SIG-M5 treated with dmso at 0.1 percent for 504 hours (cell line): ENCODE data around the gene CCDC169.
"Not testable (repeated sequence)": the region's sequence is repeated elsewhere in the genome, so short reads cannot be mapped to it uniquely, and the experiment has no call there.

Experiments used
- DNase-seq: peaks from one replicate; lab custom pipeline; 2025; ENCODE audit not compliant: unreplicated experiment; lab: John Stamatoyannopoulos, UW

Gene CCDC169

DNA sequence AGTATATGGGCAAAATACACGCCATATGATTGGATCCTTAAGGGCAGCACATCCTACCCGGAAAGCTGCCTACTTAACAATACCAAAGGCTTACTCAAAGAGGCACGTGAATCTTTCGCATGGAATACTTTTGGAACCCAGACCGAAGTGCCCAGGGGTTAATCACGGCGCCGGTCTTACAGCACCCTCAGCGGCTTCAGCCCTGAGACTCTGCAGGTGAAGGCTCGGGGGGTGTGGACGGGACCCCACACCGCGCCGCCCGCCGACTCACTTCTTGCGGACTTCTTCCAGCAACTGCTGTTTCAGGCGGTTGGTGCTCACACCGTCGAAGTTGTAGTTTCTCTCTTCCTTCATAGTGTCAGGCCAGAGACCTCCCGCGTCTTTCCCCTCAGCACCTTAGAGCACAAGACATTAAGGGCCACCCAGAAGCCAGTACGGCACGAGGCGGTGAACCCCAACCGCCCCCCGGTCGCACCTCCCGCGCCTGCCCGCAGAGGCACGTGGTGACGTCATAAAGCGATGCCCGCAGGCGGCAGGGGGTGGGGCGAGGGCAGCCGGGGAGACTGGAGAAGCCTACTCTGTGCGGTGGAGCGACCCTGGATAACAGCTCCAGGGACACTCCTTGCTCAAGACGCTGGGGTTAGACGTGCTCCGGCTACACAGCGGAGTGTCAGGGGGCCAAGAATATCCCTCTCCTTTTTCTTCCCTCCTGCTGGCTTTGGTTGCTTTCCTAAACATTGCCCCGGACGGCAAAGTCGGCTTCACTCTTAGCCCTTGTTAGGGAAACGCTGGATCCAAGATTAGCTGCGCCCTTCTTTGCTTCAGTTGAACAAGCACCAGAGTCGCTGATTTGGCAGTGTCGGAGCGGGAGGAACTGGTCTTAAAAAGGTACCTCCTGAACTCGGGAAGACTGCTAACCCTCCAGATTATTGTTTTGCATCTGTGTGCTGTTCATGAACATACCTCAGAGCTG, at the start of gene CCDC169:
Gene CCDC169, minus strand, starts transcription at position 449 of the 973 bp plus-strand sequence. Its CDS starts 95 bp downstream, at position 354.
- DNase-seq: peak; percentile 74

DNA sequence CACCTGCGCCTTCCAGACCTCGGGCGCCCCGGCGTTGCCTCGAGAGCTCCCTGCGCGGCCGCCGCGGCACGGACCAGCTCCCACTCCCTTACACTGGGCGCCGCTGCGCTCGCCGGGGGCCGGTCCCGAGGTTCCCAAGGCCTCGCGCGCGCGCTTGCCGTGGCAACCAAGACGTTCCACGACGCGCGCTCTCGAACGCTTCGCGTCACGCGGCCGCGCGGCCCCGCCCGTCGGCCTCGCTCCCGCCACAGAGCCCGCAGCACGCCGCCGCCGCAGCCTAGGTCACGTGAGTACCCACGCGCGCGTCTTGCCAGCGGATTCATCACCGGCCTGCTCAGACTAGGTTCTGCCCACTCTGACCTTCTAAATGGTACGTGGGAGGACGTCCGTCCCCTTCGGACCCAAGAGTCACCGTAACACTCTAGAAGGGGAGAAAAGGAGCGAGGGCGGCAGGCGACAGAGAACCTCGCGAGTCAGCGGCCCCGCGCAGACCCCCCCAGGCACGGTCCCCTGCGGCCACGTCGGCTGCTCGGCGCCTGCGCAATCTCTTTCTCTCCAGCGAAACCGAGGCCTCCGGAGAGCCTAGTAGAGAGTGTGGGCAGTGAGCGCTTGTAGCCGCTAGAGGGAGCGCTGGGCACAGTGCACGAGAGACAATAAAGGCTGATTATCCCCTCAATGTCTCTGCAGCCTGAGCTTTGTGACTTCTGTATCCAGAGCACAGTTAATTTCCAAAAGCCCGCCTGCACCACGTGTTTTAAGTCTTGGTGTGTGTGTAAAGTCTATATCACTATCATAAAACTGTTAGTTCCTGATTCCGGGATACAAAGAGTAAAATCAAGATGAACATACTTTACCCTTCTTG, 48.8 kb upstream of the CCDC169 start, which contains the start of gene SPART:
Gene SPART, minus strand, starts transcription at position 173 of the 862 bp plus-strand sequence. CDS start 10,564 bp downstream, outside the sequence.
- DNase-seq: peak; percentile 97

DNA sequence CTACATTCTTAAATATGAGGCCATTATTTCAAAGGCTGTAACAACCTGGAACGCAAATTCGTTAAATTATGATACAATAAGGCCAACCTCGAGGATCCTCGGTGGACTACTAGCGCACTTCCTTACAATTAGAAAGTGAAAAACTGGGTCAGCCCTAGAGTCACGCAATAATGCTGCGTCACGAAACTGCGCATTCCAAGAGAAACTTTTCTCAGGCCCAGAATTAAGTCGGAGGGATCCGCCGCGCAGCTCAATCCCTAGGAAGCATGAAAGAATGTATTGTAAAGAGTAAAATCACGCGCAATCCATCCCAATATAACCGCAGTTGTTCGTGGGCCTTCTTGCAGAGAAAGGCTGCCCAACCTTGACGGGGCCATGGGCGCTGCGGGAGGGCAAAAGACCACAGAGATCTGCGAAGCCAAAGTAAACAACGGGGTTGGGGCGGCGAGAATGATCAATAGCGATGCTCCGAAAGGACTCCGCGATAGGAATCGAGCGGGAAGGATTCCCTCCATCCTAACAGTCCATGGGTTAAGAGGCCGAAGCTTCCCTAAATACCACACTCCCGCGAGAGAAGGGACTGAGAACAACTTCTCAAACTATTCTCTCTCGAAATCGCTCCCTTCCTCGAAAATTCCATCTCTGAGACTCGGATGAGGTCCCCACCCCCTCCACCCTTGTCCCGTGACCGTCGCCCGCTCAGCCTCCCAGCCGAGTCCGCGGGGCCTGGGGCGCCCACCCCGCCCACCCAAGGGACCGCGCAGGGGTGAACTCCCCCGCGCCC, 48.0 kb upstream of the CCDC169 start:
- DNase-seq: peak; percentile 82

DNA sequence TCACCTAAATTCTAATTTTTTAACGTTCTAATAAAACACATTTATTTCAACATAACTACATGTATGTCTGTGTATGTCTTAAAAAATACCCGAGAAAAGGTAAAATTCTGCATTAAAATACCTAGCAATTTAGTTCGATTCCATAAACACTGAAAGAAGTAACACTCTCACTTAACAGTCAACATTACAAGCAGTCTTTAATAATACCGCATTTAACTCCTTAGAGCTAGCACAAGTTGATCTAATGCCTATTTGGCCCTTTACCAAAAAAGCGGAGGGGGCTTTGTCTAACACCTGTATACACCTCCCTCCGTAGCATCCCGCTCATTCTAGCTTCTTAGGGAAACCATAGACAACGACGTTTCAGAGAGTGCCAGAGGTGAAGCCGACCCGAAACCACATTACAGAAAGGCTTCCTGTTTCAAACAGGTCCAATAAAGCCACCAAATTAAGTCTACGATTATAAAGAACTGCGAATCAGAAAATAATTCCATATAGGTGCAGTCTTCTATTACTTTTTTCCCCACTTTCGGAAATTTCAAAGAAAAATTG, 47.3 kb upstream of the CCDC169 start:
- peak; percentile 55 for DNase-seq

DNA sequence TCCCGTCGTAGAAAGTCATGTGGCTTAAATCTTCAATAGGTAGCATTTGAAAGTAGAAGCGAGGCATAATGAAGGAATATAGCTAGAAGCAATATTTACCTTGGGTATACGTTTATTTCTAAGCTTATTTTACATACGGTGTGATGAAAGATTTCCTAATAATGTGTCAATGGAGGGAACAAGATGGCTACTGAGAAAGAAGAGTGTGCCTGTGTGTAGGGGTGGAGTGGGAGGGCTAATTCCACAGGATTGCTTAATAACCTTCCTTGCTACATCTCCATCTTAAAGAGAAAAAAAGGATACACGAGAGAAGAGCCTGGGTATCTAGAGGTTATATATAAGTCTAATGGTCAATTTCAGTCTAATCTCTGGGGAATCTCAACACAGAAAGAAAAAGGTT, 46.6 kb upstream of the CCDC169 start:
- DNase-seq: peak; percentile 94

DNA sequence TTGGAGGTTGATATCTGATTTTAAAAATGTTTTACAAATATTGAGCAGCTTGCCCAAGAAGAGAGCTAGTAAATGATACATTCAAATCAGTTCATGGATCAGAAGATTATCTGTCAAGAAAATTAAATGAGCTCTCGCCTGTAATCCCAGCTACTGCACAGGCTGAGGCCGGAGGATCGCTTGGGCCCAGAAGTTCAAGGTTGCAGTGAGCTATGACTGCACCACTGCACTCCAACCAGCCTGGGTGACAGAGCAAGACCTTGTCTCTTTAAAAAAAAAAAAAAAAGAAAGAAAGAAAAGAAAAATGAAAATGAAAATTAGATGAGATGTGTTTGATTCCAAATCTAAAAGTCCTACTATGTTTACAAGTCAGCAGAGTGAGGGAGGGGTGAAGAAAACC, 46.2 kb upstream of the CCDC169 start:
- DNase-seq: no peak

DNA sequence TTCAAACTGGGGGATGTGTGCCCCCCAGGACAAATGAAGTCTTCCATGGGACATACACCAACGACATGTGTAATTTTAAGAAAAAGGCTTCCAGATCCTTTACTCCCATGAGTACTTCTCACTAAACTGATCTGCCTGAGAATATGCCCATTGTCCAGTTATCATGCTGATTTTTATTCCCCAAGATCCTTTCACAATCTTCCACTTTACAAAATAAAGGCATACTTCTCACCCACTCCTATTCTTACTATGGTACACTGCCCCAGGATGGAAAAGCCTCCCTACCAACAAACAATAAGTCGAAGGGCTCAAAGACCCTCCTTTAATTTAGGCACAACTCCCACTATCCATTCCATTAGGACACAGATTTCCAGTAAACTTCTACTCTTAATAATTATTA, 45.1 kb upstream of the CCDC169 start:
- no peak for DNase-seq

DNA sequence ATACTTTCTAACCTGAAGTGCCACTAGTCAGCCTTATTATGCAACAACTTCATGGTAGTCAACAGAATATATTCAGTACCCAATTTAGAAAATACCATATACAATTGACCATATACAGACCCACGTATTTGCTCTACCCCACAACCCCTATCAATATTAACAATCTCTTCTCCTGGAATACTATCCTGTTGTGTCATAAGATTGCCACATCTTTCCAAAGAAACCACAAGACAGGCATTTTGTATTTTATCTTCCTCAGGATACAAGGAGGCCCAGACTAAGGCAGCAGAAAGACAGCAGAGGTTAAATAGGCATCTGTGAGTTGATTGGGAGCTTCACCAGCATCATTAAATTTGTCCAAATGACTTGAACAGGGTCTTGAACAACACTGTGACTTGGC, 44.1 kb upstream of the CCDC169 start:
- peak; percentile 16 for DNase-seq

DNA sequence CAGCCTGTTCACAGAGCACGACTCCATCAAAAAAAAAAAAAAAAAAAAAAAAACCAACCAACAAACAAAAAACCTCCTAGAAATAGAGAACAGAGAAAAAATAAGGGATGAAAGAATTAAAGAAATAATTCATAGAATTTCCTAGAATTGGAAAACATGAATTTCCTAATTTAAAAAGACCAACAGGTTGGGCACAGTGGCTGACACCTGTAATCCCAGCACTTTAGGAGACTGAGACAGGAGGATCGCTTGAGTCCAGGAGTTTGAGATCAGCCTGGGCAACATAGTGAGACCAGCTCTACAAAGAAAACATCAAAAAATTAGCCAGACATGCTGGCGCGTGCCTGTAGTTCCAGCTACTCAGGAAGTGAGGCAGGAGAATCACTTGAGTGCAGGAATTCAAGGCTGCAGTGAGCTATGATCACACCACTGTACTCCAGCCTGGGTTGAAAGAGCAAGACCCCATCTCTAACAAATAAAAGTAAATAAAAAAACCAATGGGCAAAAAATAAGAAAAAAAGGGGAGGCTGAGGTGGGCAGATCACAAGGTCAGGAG, 42.1 kb upstream of the CCDC169 start:
- no peak for DNase-seq

DNA sequence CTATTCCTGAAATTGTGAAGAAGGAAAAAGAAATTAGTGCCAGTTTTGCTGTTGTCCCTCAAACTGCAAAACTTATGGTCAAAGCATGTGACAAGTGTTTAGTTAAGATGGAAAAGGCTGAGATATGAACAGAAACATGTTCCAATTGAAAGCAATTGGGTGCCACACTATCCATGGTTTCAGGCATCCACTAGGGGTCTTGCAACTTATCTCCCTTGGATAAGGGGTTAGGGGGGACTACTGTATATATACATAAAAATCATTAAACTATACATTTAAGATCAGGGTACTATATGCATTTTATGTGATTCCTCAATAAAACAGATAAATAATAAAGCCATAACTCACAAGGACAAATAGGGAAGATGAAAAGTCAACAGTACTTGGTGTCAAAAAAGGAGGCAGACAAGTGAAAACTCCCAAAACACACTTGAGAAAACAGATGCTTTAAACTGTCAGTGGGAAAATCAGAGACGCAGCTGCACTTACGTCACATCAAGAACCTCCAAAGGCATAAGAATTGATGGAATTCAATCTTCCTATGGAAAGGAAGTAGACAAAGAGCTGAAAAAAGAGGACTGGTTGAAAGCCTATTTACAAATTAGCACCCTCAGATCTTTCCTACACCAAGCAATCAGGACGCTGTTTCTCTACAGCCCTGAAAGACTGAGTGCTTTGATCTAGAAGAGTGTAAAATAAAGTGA, 40.5 kb upstream of the CCDC169 start:
- DNase-seq: no peak

DNA sequence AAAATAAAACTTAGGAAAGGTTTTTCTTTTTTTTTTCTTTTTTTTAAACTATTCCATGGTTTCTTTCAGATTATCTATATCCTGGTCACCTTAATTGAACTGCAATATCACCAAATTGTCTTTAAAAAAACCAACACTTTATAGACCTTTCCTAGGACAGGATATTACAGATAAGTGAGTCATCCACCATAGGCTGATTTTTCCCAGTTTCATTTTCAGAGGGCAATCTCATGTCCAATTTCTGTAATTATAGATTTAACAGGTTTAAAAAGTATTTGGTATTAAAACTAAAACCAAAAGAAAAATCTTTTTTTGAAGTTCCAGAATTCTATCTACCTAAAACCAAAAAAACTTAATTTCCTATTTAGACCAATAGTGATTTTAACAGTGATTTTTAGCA, 35.4 kb upstream of the CCDC169 start:
- no peak for DNase-seq

DNA sequence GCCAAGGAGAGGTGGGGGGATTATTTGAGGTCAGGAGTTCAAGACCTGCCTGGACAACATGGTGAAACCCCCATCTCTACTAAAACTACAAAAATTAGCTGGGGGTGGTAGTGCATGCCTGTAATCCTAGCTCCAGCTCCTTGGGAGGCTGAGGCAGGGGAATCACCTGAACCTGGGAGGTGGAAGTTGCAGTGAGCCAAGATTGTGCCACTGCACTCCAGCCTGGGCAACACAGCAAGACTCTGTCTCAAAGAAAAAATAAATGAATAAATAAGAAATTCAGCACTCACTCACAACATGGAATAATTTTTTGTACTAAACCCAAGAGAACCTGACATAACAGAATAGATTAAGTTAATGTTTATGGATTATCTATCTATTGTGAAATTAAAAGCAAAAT, 34.6 kb upstream of the CCDC169 start:
- not testable (repeated sequence) for DNase-seq

DNA sequence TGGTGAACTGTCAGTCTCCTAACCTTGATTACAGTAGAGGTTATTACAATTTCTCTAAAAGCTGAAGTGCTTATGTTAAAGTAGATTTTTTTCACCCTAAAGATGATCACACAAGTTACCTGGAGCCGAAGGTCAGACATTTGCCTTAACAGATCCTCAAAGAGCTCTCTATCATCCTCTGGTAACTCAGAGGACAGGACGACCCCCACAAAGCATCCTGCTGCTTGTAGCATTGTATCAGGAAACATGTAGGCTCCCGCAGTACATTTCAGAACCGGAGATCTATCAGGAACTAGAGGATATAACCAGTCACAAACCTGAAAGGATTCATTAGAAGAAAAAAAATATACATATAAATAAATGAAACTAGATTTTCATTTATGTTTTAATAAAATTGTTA, 33.7 kb upstream of the CCDC169 start:
- DNase-seq: no peak

DNA sequence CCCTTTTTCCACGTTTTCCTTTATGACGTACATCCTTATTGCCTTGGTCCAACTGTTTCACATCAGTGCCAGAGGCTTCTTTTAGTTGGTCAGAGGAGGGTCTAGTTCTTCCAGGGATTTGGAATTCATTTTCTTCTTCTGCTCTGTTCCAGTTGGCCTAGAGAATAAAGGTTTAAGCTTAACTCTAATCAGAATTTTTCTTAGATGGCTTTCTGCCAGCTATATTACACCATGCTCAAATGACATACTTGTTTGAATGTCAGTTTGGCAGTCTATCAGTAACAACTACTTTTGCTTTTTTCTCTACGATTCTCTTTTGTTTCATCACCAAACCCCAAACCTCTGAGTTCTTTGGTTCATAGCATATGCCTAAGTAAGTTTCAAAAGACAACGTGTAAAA, 31.7 kb upstream of the CCDC169 start:
- DNase-seq: no peak

DNA sequence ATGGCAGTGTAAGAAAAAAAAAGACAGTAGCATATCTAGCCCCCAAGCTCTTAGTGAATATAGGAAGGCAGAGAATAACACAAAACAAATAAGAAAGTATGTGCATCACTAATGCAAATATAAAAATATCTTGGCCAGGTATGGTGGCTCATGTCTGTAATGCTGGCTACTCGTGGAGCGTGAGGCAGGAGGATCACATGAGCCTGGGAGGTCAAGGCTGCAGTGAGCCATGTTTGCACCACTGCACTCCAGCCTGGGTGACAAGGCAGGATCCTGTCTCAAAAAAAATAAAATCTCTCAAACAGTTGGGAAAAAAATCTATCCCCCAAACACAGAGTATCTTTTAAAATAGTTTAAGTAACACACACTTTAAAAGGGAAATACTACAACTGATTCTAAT, 31.2 kb upstream of the CCDC169 start:
- DNase-seq: no peak

DNA sequence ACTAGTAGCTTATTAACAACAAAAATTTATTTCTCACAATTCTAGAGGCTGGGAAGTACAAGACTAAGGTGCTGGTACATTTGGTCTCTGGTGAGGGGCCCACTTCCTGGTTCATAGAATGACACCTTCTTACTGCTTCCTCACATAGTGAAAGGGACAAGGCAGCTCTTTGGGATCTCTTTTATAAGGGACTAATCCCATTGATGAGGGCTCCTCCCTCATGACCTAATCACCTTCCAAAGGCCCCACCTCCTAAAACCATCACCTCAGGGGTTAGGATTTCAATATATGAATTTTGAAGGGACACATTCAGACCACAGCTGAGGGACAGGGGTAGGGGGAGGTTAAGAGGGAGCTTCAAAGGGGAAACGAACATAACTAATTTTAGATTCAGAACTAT, 28.3 kb upstream of the CCDC169 start:
- DNase-seq: no peak

DNA sequence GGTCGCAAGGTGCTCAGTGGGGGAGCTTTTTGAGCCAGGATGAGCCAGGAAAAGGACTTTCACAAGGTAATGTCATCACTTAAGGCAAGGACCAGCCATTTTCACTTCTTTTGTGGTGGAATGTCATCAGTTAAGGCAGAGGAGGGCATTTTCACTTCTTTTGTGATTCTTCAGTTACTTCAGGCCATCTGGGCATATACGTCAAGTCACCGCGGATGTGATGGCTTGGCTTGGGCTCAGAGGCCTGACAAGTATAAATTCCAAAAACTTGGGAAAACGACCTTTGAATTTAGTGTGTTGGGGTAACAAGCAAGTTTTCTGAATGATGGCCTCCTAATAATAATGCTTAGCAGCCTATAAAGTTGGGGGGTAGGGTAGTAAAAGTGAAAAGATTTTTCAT, 27.3 kb upstream of the CCDC169 start:
- not testable (repeated sequence) for DNase-seq

DNA sequence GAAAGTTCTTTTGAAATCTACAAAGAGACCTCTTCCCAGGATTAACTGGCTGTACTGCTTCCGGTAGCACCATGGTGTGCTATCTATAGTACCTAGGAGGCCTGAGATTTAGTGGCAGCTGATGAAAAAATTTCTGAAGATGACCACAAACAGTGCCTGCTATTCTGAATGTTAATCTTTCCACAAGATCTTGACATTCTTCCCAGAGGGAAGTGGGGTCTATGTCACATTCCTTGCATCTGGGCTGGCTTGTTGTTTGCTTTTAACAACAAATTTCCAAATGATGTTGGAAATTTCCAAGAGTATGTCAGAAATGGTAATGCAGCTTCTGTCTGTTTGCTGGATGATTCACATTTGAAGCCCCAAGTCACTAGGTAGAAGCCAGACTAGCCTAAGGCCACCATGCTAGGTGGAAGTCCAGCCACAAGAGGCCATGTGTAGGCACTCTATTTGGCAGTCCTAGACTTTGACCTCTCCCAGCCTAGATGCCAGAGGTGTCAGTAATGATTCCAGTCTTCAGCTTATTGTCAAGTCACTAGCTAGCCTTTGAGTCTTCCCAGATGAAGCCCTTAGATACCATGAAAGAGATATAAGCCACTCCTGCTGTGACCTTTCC, 26.4 kb upstream of the CCDC169 start:
- no peak for DNase-seq

DNA sequence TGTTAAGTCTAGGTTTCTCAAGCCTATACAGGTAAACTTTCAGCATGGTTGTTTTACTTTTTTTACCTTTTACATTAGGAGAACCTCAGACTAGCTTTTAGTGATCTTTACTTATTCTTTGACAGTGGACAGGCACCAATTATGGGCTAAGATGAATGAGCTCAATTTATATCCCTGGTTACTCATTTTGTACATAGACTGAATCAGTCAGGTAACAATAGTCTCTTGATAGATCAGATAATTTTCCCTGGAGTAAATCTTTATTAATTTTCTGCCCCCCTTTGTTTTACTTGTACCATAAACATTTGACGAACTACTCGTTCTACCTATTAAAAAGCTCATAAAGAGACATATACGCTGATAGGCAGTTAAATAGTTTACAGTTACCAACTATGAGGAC, 25.8 kb upstream of the CCDC169 start:
- no peak for DNase-seq
